Measurements from ENCODE around the gene PDPN. TPM values are rescaled to one million over a fixed set of nuclear protein-coding genes. Genes with fewer than 3 reads are reported as not detected.

PDPN gene
- total and polyA plus RNA-seq, 2 experiments from 2014 or later: 1.1 to 1.8 TPM

GRCh38 chr1:13604176-13604575 is 20.5 kb downstream of the PDPN start:
- Histone ChIP-seq H3K4me3 (no peak overlapping the region), H3F3A (ENCODE audit: insufficient read depth) (peaks cover 24% of the 10 kb centered on the region), H3K9ac (no peak overlapping the region), H4K20me1 (ENCODE audit: insufficient read depth) (no peaks in the 10 kb centered on the region), H3K79me2 (ENCODE audit: insufficient read depth) (no peaks in the 10 kb centered on the region), H3K27me3 (replicated peaks; ENCODE audit: insufficient read depth) (no peaks in the 10 kb centered on the region), H3K4me2 (ENCODE audit: unreplicated experiment) (no peak overlapping the region), H3K27ac (no peak overlapping the region), H3K9me2 (ENCODE audit: insufficient read depth) (no peaks in the 10 kb centered on the region), H3K4me1 (ENCODE audit: insufficient read depth) (peaks cover 19% of the 10 kb centered on the region), H2AFZ (no peak overlapping the region), H3K9me3 (ENCODE audit: low read depth) (no peaks in the 10 kb centered on the region), H3K36me3 (ENCODE audit: low read depth) (no peaks in the 10 kb centered on the region)
- no peak for DNase-seq
- TF ChIP-seq EZH2 (IDR thresholded peaks at IDR 0.05; ENCODE audit: insufficient read depth, poor library complexity, severe bottlenecking) (no peak), EZH2phosphoT487 (IDR thresholded peaks at IDR 0.05; ENCODE audit: insufficient read depth, low read depth) (no peak)
- WGBS, 2 experiments (ENCODE audit: low coverage in 1 of 2, low lambda C conversion rate in 2 of 2, missing lambda C conversion rate in 2 of 2): 95% methylated on average over 5 of the region's 5 CpGs
- in situ Hi-C loops (cut with MboI): no loop called here

- Histone ChIP-seq H2AFZ (no peak overlapping the region), H3K9me2 (ENCODE audit: insufficient read depth) (no peaks in the 10 kb centered on the region), H3K4me2 (ENCODE audit: unreplicated experiment) (peak overlapping the region; percentile 57), H3F3A (ENCODE audit: insufficient read depth) (peaks cover 20% of the 10 kb centered on the region), H3K79me2 (ENCODE audit: insufficient read depth) (no peaks in the 10 kb centered on the region), H4K20me1 (ENCODE audit: insufficient read depth) (no peaks in the 10 kb centered on the region), H3K4me1 (ENCODE audit: insufficient read depth) (peaks cover 15% of the 10 kb centered on the region), H3K9ac (peak overlapping the region; percentile 57), H3K27ac (peak overlapping the region; percentile 62), H3K36me3 (ENCODE audit: low read depth) (no peaks in the 10 kb centered on the region), H3K4me3 (no peak overlapping the region), H3K9me3 (ENCODE audit: low read depth) (no peaks in the 10 kb centered on the region), H3K27me3 (replicated peaks; ENCODE audit: insufficient read depth) (no peaks in the 10 kb centered on the region)
- no peak for TF ChIP-seq EZH2 (IDR thresholded peaks at IDR 0.05; ENCODE audit: insufficient read depth, poor library complexity, severe bottlenecking)
- no peak for TF ChIP-seq EZH2phosphoT487 (IDR thresholded peaks at IDR 0.05; ENCODE audit: insufficient read depth, low read depth)
- no peak for DNase-seq
- in situ Hi-C loops (cut with MboI): no loop called here
- 77% methylated on average over 3 of the region's 3 CpGs for WGBS, 2 experiments (ENCODE audit: low coverage in 1 of 2, low lambda C conversion rate in 2 of 2, missing lambda C conversion rate in 2 of 2)
Observed at GRCh38 chr1:13604721-13605120, 21.1 kb downstream of the PDPN start.

- no peak overlapping the region for H2AFZ ChIP-seq
- peaks cover 17% of the 10 kb centered on the region for H3F3A ChIP-seq (ENCODE audit: insufficient read depth)
- H3K27ac ChIP-seq: peak overlapping the region; percentile 62
- no peaks in the 10 kb centered on the region for H3K9me3 ChIP-seq (ENCODE audit: low read depth)
- WGBS, 2 experiments (ENCODE audit: low coverage in 1 of 2, low lambda C conversion rate in 2 of 2, missing lambda C conversion rate in 2 of 2): 0% methylated on average over 1 of the region's 1 CpG
- peaks cover 11% of the 10 kb centered on the region for H3K4me1 ChIP-seq (ENCODE audit: insufficient read depth)
- H3K27me3 ChIP-seq (replicated peaks; ENCODE audit: insufficient read depth): no peaks in the 10 kb centered on the region
- peak; percentile 92 for DNase-seq
- no peaks in the 10 kb centered on the region for H3K9me2 ChIP-seq (ENCODE audit: insufficient read depth)
- no peak overlapping the region for H3K4me3 ChIP-seq
- no peak for TF ChIP-seq EZH2phosphoT487 (IDR thresholded peaks at IDR 0.05; ENCODE audit: insufficient read depth, low read depth)
- TF ChIP-seq EZH2 (IDR thresholded peaks at IDR 0.05; ENCODE audit: insufficient read depth, poor library complexity, severe bottlenecking): no peak
- H3K79me2 ChIP-seq (ENCODE audit: insufficient read depth): no peaks in the 10 kb centered on the region
- no peaks in the 10 kb centered on the region for H4K20me1 ChIP-seq (ENCODE audit: insufficient read depth)
- H3K4me2 ChIP-seq (ENCODE audit: unreplicated experiment): peak overlapping the region; percentile 57
- peak overlapping the region; percentile 57 for H3K9ac ChIP-seq
- no peaks in the 10 kb centered on the region for H3K36me3 ChIP-seq (ENCODE audit: low read depth)
- in situ Hi-C loops (cut with MboI): no loop called here
Observed at GRCh38 chr1:13605159-13605558, 21.5 kb downstream of the PDPN start.

GRCh38 chr1:13607002-13607401 is 23.4 kb downstream of the PDPN start:
- H3K4me3 ChIP-seq: no peak overlapping the region
- H3F3A ChIP-seq (ENCODE audit: insufficient read depth): peaks cover 17% of the 10 kb centered on the region
- in situ Hi-C loops (cut with MboI): no loop called here
- H3K36me3 ChIP-seq (ENCODE audit: low read depth): no peaks in the 10 kb centered on the region
- H4K20me1 ChIP-seq (ENCODE audit: insufficient read depth): no peaks in the 10 kb centered on the region
- no peaks in the 10 kb centered on the region for H3K79me2 ChIP-seq (ENCODE audit: insufficient read depth)
- no peak overlapping the region for H3K9ac ChIP-seq
- DNase-seq: no peak
- TF ChIP-seq EZH2 (IDR thresholded peaks at IDR 0.05; ENCODE audit: insufficient read depth, poor library complexity, severe bottlenecking) (no peak), EZH2phosphoT487 (IDR thresholded peaks at IDR 0.05; ENCODE audit: insufficient read depth, low read depth) (no peak)
- no peaks in the 10 kb centered on the region for H3K27me3 ChIP-seq (replicated peaks; ENCODE audit: insufficient read depth)
- no peak overlapping the region for H3K4me2 ChIP-seq (ENCODE audit: unreplicated experiment)
- H2AFZ ChIP-seq: no peak overlapping the region
- H3K9me3 ChIP-seq (ENCODE audit: low read depth): no peaks in the 10 kb centered on the region
- peaks cover 11% of the 10 kb centered on the region for H3K4me1 ChIP-seq (ENCODE audit: insufficient read depth)
- 81 to 82% methylated on average over 8 of the region's 8 CpGs for WGBS, 2 experiments (ENCODE audit: low coverage in 1 of 2, low lambda C conversion rate in 2 of 2, missing lambda C conversion rate in 2 of 2)
- H3K9me2 ChIP-seq (ENCODE audit: insufficient read depth): no peaks in the 10 kb centered on the region
- H3K27ac ChIP-seq: no peak overlapping the region

- no peak overlapping the region for H2AFZ ChIP-seq
- H3K9ac ChIP-seq: no peak overlapping the region
- TF ChIP-seq EZH2 (IDR thresholded peaks at IDR 0.05; ENCODE audit: insufficient read depth, poor library complexity, severe bottlenecking) (no peak), EZH2phosphoT487 (IDR thresholded peaks at IDR 0.05; ENCODE audit: insufficient read depth, low read depth) (no peak)
- WGBS, 2 experiments (ENCODE audit: low coverage in 1 of 2, low lambda C conversion rate in 2 of 2, missing lambda C conversion rate in 2 of 2): 72 to 75% methylated on average over 5 of the region's 5 CpGs
- no peaks in the 10 kb centered on the region; the same call in 1 of the 2 replicates for H3K9me2 ChIP-seq (ENCODE audit: insufficient read depth)
- DNase-seq: no peak
- H3K79me2 ChIP-seq (ENCODE audit: insufficient read depth): no peaks in the 10 kb centered on the region
- H3K4me1 ChIP-seq (ENCODE audit: insufficient read depth): peaks cover 4% of the 10 kb centered on the region
- H3K36me3 ChIP-seq (ENCODE audit: low read depth): no peaks in the 10 kb centered on the region
- no peak overlapping the region for H3K4me2 ChIP-seq (ENCODE audit: unreplicated experiment)
- H3K27me3 ChIP-seq (replicated peaks; ENCODE audit: insufficient read depth): no peaks in the 10 kb centered on the region
- H3K9me3 ChIP-seq (ENCODE audit: low read depth): no peaks in the 10 kb centered on the region
- no peaks in the 10 kb centered on the region for H4K20me1 ChIP-seq (ENCODE audit: insufficient read depth)
- H3K27ac ChIP-seq: no peak overlapping the region
- H3F3A ChIP-seq (ENCODE audit: insufficient read depth): no peaks in the 10 kb centered on the region
- in situ Hi-C loops (cut with MboI): no loop called here
- no peak overlapping the region for H3K4me3 ChIP-seq
Observed at GRCh38 chr1:13616234-13616633, 32.6 kb downstream of the PDPN start.
